GM12878 (cell line): Measurements from ENCODE around the gene PALLD.
"Not testable (repeated sequence)": the region's sequence is repeated elsewhere in the genome, so short reads cannot be mapped to it uniquely, and the experiment has no call there.

Source experiments
- EP300 ChIP-seq, 2 experiments: fragments of 150-350 bp in 1 of 2; IDR thresholded peaks; 2 replicates each; pipeline ENCODE4 v1.6.1; 2011 to 2012; ENCODE audit warnings: low read depth in 2 of 2, low read length in 2 of 2, borderline replicate concordance in 1 of 2, improper control_type of control experiment in 1 of 2, inconsistent platforms in 1 of 2; ENCODE audit not compliant: control insufficient read depth in 1 of 2
- NBN ChIP-seq: fragments of 450-650 bp; IDR thresholded peaks from 2 replicates; pipeline ENCODE4 v1.6.1; 2016
- NFYA ChIP-seq: IDR thresholded peaks from 2 replicates; pipeline ENCODE4 v1.6.1; 2011; ENCODE audit warnings: low read depth, mild to moderate bottlenecking, low read length, improper control_type of control experiment, borderline replicate concordance
- POLR2A ChIP-seq: IDR thresholded peaks from 2 replicates; pipeline ENCODE4 v1.6.1; 2011; ENCODE audit warnings: low read depth, mild to moderate bottlenecking, low read length
- RELA ChIP-seq: fragments of 450-650 bp; IDR thresholded peaks from 2 replicates; pipeline ENCODE4 v1.8.0; 2014; ENCODE audit warnings: borderline replicate concordance; ENCODE audit not compliant: partially characterized antibody
- TAF1 ChIP-seq: IDR thresholded peaks from 2 replicates; pipeline ENCODE4 v1.6.1; 2011; ENCODE audit warnings: mild to moderate bottlenecking, low read depth, low read length, borderline replicate concordance
- TARDBP ChIP-seq: IDR thresholded peaks from 2 replicates; pipeline ENCODE4 v1.6.1; 2016; ENCODE audit warnings: borderline replicate concordance
- TCF12 ChIP-seq: IDR thresholded peaks from 2 replicates; pipeline ENCODE4 v1.6.1; 2011; ENCODE audit warnings: low read depth, mild to moderate bottlenecking, low read length
- ZNF274 ChIP-seq: IDR thresholded peaks from one replicate; pipeline ENCODE4 v1.8.0; 2011; ENCODE audit not compliant: insufficient read length, insufficient read depth
- TF ChIP-seq, protein P1 (sequence below): IDR thresholded peaks from 2 replicates; pipeline ENCODE4 v1.6.1; 2012; ENCODE audit warnings: low read depth, low read length, improper control_type of control experiment
- TF ChIP-seq, protein P2 (sequence below), 3 experiments: IDR thresholded peaks in 2 of 3; conservative IDR thresholded peaks in 1 of 3; 2 replicates each; pipeline ENCODE4 v1.5.1; 2011; ENCODE audit warnings: low read depth in 3 of 3, low read length in 3 of 3, mild to moderate bottlenecking in 3 of 3, control low read depth in 2 of 3, moderate library complexity in 2 of 3, inconsistent platforms in 1 of 3, mixed read lengths in 1 of 3; ENCODE audit not compliant: control insufficient read depth in 2 of 3, insufficient read depth in 1 of 3; ENCODE audit errors: extremely low read depth in 1 of 3
- TF ChIP-seq, protein P3 (sequence below): IDR thresholded peaks from 2 replicates; pipeline ENCODE4 v1.6.1; 2011; ENCODE audit warnings: borderline replicate concordance, low read depth, mild to moderate bottlenecking, moderate library complexity, low read length; ENCODE audit not compliant: insufficient read depth, poor library complexity, severe bottlenecking
- TF ChIP-seq, protein P4 (sequence below): fragments of 450-650 bp; IDR thresholded peaks from 2 replicates; pipeline ENCODE4 v1.6.1; 2016; ENCODE audit warnings: mild to moderate bottlenecking, moderate library complexity, borderline replicate concordance

- TF ChIP-seq NBN; NFYA; ZNF274; TAF1; EP300 (IDR thresholded peaks at IDR 0.05; ENCODE audit: borderline replicate concordance in 1 of 2, control insufficient read depth in 1 of 2, low read depth in 2 of 2, low read length in 2 of 2); RELA; TARDBP; TCF12; POLR2A: not testable (repeated sequence)
- TF ChIP-seq, protein P1, sequence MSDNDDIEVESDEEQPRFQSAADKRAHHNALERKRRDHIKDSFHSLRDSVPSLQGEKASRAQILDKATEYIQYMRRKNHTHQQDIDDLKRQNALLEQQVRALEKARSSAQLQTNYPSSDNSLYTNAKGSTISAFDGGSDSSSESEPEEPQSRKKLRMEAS: not testable (repeated sequence)
- TF ChIP-seq, protein P2, sequence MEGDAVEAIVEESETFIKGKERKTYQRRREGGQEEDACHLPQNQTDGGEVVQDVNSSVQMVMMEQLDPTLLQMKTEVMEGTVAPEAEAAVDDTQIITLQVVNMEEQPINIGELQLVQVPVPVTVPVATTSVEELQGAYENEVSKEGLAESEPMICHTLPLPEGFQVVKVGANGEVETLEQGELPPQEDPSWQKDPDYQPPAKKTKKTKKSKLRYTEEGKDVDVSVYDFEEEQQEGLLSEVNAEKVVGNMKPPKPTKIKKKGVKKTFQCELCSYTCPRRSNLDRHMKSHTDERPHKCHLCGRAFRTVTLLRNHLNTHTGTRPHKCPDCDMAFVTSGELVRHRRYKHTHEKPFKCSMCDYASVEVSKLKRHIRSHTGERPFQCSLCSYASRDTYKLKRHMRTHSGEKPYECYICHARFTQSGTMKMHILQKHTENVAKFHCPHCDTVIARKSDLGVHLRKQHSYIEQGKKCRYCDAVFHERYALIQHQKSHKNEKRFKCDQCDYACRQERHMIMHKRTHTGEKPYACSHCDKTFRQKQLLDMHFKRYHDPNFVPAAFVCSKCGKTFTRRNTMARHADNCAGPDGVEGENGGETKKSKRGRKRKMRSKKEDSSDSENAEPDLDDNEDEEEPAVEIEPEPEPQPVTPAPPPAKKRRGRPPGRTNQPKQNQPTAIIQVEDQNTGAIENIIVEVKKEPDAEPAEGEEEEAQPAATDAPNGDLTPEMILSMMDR (IDR thresholded peaks at IDR 0.05 in 2 of 3, conservative IDR thresholded peaks at IDR 0.05 in 1 of 3; ENCODE audit: control insufficient read depth in 2 of 3, extremely low read depth in 1 of 3, insufficient read depth in 1 of 3, low read depth in 3 of 3, low read length in 3 of 3): not testable (repeated sequence)
- TF ChIP-seq, protein P3, sequence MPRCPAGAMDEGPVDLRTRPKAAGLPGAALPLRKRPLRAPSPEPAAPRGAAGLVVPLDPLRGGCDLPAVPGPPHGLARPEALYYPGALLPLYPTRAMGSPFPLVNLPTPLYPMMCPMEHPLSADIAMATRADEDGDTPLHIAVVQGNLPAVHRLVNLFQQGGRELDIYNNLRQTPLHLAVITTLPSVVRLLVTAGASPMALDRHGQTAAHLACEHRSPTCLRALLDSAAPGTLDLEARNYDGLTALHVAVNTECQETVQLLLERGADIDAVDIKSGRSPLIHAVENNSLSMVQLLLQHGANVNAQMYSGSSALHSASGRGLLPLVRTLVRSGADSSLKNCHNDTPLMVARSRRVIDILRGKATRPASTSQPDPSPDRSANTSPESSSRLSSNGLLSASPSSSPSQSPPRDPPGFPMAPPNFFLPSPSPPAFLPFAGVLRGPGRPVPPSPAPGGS: not testable (repeated sequence)
- TF ChIP-seq, protein P4, sequence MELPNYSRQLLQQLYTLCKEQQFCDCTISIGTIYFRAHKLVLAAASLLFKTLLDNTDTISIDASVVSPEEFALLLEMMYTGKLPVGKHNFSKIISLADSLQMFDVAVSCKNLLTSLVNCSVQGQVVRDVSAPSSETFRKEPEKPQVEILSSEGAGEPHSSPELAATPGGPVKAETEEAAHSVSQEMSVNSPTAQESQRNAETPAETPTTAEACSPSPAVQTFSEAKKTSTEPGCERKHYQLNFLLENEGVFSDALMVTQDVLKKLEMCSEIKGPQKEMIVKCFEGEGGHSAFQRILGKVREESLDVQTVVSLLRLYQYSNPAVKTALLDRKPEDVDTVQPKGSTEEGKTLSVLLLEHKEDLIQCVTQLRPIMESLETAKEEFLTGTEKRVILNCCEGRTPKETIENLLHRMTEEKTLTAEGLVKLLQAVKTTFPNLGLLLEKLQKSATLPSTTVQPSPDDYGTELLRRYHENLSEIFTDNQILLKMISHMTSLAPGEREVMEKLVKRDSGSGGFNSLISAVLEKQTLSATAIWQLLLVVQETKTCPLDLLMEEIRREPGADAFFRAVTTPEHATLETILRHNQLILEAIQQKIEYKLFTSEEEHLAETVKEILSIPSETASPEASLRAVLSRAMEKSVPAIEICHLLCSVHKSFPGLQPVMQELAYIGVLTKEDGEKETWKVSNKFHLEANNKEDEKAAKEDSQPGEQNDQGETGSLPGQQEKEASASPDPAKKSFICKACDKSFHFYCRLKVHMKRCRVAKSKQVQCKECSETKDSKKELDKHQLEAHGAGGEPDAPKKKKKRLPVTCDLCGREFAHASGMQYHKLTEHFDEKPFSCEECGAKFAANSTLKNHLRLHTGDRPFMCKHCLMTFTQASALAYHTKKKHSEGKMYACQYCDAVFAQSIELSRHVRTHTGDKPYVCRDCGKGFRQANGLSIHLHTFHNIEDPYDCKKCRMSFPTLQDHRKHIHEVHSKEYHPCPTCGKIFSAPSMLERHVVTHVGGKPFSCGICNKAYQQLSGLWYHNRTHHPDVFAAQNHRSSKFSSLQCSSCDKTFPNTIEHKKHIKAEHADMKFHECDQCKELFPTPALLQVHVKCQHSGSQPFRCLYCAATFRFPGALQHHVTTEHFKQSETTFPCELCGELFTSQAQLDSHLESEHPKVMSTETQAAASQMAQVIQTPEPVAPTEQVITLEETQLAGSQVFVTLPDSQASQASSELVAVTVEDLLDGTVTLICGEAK: not testable (repeated sequence)
Measured at GRCh38 chr4:168727181-168727580, 230.3 kb downstream of the PALLD start.
